HEK293T (cell line): Measurements from ENCODE around the gene ZFYVE21.

Source experiments
- ARNT ChIP-seq: fragments of 450-650 bp; IDR thresholded peaks from 2 replicates; pipeline ENCODE4 v1.6.1; 2017; ENCODE audit warnings: mild to moderate bottlenecking
- BHLHE40 ChIP-seq: fragments of 450-650 bp; IDR thresholded peaks from 2 replicates; pipeline ENCODE4 v1.6.1; 2016; ENCODE audit warnings: mild to moderate bottlenecking, moderate library complexity, borderline replicate concordance
- CTBP1 ChIP-seq: fragments of 450-650 bp; IDR thresholded peaks from 2 replicates; pipeline ENCODE4 v1.6.1; 2016; ENCODE audit warnings: borderline replicate concordance
- FOXK2 ChIP-seq: fragments of 450-650 bp; IDR thresholded peaks from 2 replicates; pipeline ENCODE4 v1.6.1; 2016; ENCODE audit warnings: mild to moderate bottlenecking
- FOXM1 ChIP-seq: fragments of 450-650 bp; IDR thresholded peaks from 2 replicates; pipeline ENCODE4 v1.6.1; 2017; ENCODE audit warnings: mild to moderate bottlenecking, borderline replicate concordance
- HDGF ChIP-seq: fragments of 450-650 bp; IDR thresholded peaks from 2 replicates; pipeline ENCODE4 v1.6.1; 2017; ENCODE audit warnings: antibody characterized with exemption, borderline replicate concordance
- LEF1 ChIP-seq: fragments of 450-650 bp; IDR thresholded peaks from 2 replicates; pipeline ENCODE4 v1.6.1; 2017; ENCODE audit warnings: mild to moderate bottlenecking, borderline replicate concordance
- NFRKB ChIP-seq: fragments of 450-650 bp; IDR thresholded peaks from 2 replicates; pipeline ENCODE4 v1.6.1; 2016; ENCODE audit warnings: mild to moderate bottlenecking, moderate library complexity
- PKNOX1 ChIP-seq: fragments of 450-650 bp; IDR thresholded peaks from 2 replicates; pipeline ENCODE4 v1.6.1; 2016
- SP1 ChIP-seq: fragments of 450-650 bp; IDR thresholded peaks from 2 replicates; pipeline ENCODE4 v1.6.1; 2017
- SUZ12 ChIP-seq: fragments of 450-650 bp; IDR thresholded peaks from 2 replicates; pipeline ENCODE4 v1.6.1; 2016; ENCODE audit warnings: mild to moderate bottlenecking
- TARDBP ChIP-seq: fragments of 450-650 bp; IDR thresholded peaks from 2 replicates; pipeline ENCODE4 v1.6.1; 2016

- TF ChIP-seq SP1 (no peak), SUZ12 (no peak), CTBP1 (no peak), LEF1 (no peak), NFRKB (no peak), TARDBP (no peak), HDGF (no peak), BHLHE40 (no peak), PKNOX1 (no peak), FOXM1 (no peak), ARNT (no peak), FOXK2 (no peak)
These were observed 14.7 kb upstream of the ZFYVE21 start for GRCh38 chr14:103700753-103701490.
